ELF-1 (cell line): ENCODE measurements around the gene ERVK3-1.
"Not testable (repeated sequence)": the region's sequence is repeated elsewhere in the genome, so short reads cannot be mapped to it uniquely, and the experiment has no call there.

Experiments used
- DNase-seq: peaks from one replicate; pipeline ENCODE4 v3.0.0-alpha.2; 2016; ENCODE audit warnings: low read depth, low spot score

Gene ERVK3-1, protein sequence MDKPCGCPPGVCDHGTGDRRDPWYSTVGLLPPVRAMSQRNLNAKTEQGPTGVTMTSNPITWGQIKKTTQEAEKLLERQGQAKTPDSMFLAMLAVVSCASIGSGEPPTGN

DNA sequence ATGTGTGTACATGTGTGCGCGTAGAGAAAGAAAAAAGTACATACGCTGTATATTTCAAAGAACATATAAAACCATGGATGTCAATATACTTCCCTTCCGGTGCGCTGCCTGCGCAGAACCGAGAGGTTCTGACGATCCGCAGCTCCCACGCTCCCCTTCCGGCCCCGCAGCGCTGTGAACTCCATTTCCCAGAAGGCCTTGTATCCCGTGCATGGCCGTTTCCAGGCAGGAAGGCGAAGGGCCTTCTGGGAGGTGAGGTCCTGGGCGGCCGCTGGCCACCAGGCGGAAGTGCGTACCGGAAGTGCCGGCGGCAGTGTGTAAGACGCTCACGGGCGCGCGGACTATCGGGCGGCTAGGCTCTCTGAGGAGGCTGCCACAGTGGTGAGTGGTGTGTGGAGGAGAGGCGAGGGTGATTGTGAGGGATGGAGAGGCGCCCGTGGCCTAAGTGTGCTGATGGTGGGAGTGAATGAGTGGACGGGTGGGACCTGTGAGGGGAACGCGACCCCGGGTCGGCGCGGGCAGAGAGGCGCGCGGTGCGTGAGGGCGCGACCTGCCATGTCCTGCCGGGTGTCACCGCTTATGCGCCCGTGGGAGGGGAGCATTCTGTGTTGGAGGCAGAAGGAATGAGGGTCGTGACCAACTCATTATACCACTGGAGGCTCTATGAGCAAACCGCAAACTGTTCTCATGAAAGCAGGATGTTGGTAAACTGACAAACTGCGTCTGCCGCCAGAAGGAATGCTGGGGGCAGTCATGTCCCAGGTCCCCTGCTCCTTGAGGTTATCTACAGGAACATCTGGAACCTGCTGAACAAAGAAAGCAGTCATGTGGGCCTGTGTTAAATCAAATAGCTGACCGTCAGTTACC is at the start of gene ERVK3-1:
Gene ERVK3-1 (plus strand): TSS at position 313 of the 867 bp plus-strand sequence. CDS start 6,792 bp downstream, outside the sequence.
- DNase-seq, result peak; percentile 97

DNA sequence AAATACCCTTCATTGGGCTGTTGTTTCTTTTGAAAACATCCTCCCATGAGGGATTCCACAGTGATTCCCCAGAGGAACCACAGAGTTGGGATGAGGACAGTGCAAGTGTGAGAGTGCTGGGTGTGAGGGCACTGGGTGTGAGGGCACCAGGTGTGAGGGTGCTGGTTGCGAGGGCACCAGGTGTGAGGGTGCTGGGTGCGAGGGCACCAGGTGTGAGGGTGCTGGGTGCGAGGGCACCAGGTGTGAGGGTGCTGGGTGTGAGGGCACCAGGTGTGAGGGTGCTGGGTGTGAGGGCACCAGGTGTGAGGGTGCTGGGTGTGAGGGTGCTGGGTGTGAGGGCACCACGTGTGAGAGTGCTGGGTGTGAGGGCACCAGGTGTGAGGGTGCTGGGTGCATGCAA is 46.9 kb upstream of the ERVK3-1 start:
- DNase-seq, result not testable (repeated sequence)

DNA sequence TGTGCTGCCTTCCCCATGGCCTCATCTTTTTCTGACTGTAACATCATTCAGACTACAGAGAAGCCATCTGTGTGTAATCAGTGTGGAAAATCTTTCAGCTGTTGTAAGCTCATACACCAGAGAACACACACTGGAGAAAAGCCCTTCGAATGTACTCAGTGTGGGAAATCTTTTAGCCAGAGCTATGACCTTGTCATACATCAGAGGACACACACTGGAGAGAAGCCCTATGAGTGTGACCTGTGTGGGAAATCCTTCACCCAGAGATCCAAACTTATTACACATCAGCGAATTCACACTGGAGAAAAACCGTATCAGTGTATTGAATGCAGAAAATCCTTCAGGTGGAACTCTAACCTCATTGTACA is 43.6 kb upstream of the ERVK3-1 start:
- DNase-seq, result no peak

DNA sequence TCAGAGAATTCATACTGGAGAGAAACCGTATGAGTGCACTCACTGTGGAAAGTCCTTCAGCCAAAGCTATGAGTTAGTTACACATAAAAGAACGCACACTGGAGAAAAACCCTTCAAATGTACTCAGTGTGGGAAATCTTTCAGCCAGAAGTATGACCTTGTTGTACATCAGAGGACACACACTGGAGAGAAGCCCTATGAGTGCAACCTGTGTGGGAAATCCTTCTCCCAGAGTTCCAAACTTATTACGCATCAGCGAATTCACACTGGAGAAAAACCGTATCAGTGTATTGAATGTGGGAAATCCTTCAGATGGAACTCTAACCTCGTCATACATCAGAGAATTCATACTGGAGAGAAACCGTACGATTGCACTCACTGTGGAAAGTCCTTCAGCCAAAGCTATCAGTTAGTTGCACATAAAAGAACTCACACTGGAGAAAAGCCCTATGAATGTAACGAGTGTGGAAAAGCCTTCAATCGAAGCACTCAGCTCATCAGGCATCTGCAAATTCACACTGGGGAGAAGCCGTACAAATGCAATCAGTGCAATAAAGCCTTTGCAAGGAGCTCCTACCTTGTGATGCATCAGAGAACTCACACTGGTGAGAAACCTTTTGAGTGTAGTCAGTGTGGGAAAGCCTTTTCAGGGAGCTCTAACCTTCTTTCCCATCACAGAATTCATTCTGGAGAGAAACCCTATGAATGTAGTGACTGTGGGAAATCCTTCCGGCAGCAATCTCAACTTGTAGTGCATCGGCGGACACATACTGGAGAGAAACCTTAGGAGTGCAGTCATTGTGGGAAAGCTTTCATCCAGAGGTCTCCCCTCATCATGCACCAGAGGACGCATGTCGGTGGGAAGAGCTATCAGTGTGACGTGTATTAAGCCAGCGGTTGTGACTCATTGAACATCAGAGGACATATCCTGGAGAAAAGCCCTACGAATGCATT is 42.9 kb upstream of the ERVK3-1 start:
- no peak for DNase-seq

DNA sequence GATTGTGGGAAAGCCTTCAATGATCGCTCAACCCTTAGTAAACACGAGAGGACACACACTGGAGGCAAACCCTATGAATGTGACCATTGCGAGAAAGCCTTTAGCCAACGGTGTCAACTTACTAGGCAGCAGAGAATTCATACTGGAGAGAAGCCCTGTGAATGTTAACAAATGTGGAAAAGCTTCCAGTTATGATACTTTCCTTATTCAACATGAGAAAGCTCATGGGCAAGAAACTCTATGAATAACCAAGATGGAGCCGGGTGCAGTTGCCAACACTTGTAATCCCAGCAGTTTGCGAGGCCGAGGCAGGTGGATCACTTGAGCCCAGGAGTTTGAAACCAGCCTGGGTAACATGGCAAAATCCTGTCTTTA is 42.3 kb upstream of the ERVK3-1 start:
- DNase-seq, result no peak

DNA sequence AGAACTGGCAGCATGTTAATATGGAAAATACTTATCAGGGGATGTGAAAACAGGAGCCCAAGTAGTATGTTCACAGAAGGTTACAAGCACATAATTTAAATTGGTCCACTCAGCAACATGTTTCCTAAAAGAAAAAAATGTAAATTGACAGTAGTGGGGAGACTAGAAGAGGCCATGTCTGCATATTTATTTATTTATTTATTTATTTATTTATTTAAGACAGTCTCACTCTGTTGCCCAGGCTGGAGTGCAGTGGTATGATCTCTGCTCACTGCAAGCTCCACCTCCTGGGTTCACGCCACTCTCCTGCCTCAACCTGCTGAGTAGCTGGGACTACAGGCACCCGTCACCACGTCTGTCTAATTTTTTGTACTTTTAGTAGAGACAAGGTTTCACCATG is 40.1 kb upstream of the ERVK3-1 start:
- DNase-seq, result no peak

DNA sequence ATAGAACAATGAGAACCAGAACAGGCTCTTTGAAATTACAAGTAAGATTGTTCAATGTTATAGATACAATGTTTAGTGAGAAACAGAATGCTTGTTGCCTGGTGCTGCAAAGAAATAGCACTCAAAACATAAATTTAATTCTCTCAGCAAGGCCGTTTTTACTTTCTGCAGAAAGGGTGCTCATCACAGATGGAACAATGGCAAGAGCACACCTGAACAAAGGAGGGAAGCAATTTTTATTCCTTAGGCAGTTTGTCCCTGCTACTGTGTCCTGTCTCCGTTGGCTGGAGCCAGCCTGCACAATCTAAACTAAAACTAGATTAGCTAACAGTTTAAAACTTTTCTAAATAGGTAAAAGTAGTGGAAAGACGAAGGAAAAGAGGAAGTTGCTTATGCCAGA is 36.8 kb upstream of the ERVK3-1 start:
- DNase-seq, result no peak

DNA sequence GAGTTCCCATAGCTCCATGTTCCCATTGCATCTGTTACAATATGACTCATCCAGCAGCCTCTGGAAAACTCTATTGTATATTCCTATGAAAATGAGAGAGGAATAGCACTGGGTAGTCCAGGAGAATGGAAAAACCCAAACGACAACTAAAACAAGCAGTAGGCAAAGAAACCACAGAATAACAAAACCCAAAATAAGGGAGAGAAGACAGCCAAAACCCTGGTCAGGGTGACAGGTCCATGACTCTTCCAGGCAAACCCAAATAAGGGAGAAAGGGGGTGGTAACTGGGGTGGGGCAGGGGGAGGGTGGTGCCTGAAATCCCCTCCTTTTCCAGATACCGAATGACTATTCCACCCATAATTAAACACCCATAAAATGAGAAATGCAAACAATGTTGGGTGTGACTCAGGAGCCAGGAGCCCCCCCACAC is 30.4 kb upstream of the ERVK3-1 start:
- DNase-seq, result no peak

DNA sequence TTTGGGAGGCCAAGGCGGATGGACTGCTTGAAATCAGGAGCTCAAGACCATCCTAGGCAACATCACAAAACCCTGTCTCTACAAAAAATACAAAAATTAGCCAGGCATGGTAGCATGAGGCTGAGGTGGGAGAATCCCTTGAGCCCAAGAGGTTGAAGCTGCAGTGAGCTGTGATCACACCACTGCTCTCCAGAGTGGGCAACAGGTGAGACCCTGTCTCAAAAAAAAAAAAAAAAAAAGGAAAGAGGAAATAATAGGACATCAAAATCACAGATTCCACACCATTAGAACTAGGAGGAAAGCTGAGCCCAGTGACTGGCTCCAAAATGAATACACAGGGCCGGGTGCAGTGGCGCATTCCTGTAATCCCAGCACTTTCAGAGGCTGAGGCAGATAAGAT is 29.6 kb upstream of the ERVK3-1 start:
- DNase-seq, result no peak

DNA sequence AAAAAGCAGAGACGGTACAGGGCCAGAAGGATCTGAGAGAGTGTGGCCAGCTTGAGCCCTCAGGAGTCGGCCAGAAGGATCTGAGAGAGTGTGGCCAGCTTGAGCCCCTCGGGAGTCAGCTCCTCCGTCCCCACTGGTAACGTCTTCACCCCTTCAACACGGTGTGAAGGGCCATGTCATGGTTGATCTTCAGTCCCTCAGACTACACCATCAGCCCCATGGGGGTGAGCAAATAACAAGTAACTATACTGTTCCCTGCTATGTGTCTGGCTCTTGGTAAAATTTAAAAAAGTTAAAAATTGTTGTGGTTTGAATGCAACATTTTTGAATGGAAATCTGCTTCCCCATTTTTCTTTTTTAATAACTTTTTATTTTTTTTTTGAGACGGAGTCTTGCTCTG is 28.0 kb upstream of the ERVK3-1 start:
- DNase-seq, result no peak

DNA sequence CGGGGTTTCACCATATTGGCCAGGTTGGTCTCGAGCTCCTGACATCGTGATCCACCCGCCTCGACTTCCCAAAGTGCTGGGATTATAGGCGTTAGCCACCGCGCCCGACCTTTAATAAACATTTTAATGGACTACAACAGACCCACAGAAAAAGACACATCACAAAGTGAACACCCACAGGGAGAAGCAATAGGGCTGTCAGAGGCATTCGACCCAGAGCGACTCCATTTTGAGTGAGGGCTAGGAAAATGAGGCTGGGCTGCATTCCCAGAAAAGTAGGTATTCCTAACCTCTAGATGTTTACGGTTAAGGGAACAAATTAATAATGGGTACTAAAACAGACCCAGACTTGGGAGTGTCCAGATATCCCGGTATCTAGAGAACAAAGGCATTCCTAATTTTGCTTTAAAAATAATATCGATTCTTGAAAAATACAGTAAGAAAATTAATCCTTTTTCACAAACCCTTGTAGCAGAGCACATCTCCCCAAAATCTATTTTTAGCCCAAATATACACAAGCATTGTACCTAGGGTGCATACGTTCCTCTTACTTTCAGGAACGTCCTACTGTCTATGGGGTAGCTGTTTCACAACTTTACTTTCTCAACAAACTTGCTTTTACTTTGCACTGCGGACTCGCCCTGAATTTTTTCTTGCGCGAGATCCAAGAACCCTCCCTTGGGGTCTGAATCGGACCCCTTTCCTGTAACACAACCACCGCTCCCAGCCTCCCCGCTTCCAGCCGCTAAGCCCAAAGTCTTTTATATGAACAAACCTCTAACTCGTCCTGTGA is 27.2 kb upstream of the ERVK3-1 start:
- DNase-seq, result no peak

DNA sequence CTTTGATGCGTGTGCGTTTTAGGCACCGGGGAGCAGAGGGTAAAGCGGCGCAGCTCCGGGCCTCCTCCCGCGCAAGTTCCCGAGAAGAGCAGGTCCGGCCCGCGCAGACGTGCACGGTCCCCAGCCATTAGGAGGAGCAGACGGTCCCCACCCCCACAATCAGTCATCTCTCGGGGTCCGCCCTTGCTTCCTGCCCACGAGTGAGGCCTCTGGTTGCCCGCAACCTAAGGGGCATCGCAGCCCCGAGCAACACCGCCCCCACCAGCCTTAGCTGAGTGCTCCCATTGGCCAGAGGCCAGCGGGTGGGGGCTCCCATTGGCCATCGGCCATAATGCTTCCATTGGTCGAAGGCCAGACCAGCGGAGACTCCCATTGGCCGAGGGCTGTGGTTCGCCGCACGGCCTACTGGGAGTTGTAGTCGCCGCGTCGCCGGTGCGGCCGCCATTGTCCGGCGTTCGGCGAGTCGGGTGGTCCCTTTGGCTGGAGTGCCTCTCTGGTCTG is 26.6 kb upstream of the ERVK3-1 start, which contains the start of gene ZNF8:
Gene ZNF8 (plus strand): TSS at position 415 of the 501 bp plus-strand sequence. CDS start 127 bp downstream, outside the sequence.
- DNase-seq, result peak; percentile 99

DNA sequence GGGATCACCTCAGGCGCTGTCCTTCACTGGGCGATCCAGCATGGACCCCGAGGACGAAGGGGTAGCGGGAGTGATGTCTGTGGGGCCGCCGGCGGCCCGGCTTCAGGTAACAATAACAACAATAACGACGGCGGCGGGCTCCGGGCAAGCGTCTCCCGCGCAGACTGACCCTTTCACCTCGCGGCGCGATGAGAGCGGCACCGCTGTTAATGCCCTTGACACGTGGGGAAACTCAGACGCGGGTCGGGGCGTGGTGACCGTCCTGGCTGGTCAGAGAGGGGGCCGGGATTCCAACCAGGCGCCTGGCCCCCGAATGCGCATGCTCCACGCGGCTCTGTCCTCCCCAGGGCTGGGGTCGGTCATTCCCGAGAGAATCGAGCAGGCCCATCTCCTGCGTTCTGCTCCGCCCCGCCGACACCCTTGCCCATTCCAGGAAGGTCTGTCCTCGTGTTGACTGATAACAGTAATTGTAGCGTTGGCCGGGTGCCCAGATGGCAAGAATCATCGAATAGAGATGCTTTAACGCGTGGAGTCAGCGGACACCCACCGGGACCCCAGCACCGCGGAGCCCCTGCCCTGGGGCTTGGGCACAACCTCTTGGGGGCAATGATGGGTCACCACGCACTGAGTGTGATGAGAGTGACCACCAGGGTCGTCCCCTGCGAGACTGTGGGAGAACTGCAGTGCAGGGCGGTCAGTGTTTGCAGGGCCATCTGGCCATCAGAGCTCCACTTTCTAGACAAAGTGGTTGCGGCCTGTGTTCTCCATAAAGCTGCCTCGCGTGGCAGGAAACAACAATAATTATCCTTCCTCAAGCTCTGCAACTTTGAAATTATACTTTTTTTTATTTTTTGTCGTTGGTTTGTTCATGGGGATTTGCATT is 25.9 kb upstream of the ERVK3-1 start:
- peak; percentile 86 for DNase-seq

DNA sequence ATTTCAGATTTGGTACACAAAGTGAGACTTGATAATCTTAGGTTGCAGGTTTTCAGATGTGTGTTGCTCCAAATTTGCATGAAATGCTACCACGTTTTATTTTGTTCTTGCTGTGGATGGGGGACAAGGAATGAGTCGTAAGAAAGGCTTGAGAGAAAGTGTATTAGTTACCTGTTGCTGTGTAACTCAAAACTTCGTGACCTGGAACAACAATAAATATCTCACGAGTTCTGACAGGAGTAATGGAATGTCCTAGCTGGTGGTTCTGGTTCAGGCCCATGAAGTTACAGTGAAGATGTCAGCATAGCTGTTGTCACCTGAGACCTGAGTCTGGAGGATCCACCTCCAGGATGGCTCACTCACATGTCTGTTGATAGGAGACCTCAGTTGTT is 25.3 kb upstream of the ERVK3-1 start:
- DNase-seq, result no peak

DNA sequence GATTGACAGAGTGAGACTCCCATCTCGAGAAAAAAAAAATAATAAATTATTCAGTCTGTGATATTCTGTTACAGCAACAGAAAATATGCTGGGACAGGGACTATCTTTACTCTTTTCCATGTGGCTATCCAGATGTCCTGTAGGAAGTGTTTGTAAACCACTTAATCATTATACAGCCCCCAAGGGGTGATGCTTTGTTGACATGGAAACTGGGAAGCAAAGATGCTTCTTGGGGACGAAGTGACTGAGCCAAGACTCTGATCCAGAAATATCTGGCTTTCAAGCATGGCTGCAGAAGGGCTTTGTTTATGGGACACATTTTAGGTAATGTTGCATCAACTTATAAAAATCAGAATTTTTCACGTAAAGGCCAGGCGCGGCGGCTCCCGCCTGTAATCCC is 21.0 kb upstream of the ERVK3-1 start:
- DNase-seq, result no peak

DNA sequence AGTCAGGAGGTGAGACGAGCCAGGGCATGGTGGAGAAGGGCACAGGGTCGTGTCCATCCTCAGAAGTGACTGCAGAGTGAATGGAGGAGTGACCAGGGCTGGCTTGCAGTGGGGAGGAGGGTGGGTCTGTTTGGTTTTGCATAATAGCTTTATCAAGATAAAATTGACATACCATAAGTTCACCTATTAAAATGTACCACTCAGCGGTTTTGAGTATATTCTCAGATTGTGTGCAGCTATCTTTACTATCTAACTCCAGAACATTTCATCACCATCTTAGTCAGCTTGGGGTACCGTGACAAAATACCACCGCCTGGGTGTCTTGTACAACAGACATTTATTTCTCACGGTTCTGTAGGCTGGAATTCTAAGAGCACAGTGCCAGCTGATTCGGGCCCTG is 13.2 kb upstream of the ERVK3-1 start:
- no peak for DNase-seq

DNA sequence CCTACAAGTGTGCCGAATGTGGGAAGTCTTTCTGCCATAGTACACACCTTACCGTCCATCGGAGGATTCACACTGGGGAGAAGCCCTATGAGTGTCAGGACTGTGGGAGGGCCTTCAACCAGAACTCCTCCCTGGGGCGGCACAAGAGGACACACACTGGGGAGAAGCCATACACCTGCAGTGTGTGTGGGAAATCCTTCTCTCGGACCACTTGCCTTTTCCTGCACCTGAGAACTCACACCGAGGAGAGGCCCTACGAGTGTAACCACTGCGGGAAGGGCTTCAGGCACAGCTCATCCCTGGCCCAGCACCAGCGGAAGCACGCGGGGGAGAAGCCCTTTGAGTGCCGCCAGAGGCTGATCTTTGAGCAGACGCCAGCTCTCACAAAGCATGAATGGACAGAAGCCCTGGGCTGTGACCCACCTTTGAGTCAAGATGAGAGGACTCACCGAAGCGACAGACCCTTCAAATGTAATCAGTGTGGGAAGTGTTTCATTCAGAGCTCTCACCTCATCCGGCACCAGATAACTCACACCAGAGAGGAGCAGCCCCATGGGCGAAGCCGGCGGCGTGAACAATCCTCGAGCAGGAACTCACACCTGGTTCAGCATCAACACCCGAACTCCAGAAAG is 10.3 kb upstream of the ERVK3-1 start:
- DNase-seq, result no peak

DNA sequence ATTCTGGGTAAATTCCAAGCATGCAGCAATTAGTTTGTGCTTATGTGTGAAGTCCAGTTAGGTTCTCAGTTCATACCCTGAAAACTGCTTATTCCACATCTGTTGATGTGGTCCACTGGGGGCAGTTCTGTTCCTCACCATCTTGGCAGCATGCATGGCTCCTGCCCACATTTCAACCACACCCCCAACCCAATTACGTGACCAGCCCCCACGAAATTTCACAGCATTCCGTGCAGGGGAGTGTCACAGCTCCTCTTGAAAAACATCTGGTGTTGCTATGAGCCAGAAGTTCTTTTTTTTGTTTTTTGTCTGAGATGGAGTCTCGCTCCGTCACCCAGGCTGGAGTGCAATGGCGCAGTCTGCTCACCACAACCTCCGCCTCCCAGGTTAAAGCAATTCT is 9.1 kb upstream of the ERVK3-1 start:
- DNase-seq, result no peak

DNA sequence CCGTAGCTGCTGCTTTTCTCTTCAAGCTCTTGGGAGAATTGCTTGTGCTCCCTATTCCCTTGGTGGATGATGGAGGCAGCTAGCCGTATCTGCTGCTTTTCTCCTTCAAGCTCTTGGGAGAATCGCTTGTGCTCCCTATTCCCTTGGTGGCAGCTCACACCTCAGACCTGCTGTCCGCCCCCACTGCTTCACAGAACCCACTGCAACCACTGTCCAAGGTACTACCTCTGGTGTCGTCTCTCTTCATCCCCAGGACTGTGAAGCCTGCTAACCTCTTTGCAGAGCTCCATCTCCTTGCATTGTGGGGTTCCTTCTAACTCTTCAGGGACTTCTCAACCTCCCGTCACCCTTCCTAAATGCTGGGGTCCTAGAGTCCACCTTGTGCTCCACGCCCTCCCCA is 4.6 kb upstream of the ERVK3-1 start:
- DNase-seq, result no peak

DNA sequence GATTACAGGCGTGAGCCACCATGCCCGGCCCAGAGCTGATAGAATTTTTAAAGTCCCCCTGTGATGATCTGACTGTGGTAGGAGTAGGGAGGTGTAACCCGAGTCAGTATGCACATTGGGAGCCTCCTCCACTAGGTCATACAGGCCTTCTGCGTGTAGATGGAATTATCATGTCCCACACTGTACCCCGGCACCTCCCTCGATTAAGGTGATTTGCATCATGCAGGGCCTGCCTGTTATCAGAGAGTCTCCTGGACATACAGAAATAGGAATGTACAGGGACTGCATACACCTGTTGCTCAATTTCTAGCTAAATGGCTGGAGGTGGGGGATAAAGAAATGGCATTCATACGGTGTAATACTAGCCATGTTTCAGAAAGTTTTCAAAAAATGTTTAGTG is 922 bp upstream of the ERVK3-1 start:
- no peak for DNase-seq
